GM18499 (cell line): ENCODE data around the gene FAM241A.
"Not testable (repeated sequence)": the region's sequence is repeated elsewhere in the genome, so short reads cannot be mapped to it uniquely, and the experiment has no call there.

ENCODE experiments used
- ATAC-seq: cut with Tn5 transposase; IDR thresholded peaks from one replicate; pipeline ENCODE4 v1.9.1; 2021; ENCODE audit warnings: moderate number of reproducible peaks; ENCODE audit not compliant: insufficient read depth, unreplicated experiment

FAM241A gene

DNA sequence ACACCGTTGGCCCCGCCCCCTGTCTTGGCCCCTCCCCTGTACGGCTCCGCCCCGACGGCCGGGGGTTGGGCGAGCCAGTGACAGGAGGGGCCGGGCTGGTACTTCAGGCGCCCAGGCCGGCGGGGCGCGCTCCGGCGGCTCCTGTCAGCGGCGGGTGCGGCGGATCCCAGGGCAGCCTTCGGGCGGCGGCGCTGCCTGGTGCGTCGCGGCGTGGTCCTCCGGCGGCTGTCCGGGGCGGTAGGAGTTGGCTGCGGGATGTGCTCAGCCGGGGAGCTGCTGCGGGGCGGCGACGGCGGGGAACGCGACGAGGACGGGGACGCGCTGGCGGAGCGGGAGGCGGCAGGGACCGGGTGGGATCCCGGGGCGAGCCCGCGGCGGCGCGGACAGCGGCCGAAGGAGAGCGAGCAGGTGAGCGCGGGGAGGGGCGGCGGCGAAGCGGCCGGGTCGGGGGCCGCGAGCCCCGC, at the start of gene FAM241A:
Gene FAM241A, plus strand, starts transcription at position 129 of the 464 bp plus-strand sequence. Its CDS starts 127 bp downstream, at position 256.
- ATAC-seq, result peak; percentile 36

DNA sequence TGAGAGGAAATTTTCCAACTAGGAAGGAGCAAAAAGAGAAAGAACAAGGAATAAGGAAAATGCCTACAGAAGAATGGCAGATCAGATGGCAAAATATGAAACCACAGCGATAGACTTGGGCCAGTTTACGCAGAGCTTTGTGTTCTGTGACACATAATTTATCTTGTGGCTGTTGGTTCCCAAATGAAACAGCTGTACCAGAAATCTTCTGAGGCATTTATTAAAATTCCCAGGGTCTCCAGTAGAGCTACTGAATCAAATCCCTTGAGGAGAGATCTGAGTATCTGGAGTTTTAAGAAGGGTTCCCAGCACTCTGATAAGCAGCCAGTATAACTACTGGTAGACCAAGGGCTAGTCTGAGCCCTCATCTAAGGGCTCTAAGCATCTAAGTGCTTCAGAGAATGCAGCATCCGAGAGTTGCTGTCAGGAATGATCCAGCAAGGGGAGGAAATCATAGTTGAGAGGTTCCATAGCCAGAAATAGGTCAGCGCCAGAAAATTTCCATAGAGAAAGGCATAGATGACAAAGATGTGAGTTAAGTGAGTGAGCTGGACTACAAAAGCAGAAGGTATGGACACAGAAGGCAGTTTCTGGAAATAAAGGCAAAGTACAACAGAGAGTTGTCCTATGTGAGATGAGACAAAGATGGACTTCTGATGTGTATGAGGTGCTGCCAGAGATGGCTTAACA, 46.3 kb upstream of the FAM241A start:
- ATAC-seq, result no peak

GRCh38 chr4:112099701-112100297, 45.5 kb upstream of the FAM241A start:
- peak; percentile 71 for ATAC-seq

GRCh38 chr4:112102875-112103370, 42.3 kb upstream of the FAM241A start:
- no peak for ATAC-seq

GRCh38 chr4:112105201-112105969, 39.9 kb upstream of the FAM241A start:
- ATAC-seq, result no peak

- peak; percentile 57 for ATAC-seq
These were observed 35.7 kb upstream of the FAM241A start for GRCh38 chr4:112109360-112110058.

GRCh38 chr4:112110059-112110425, 35.2 kb upstream of the FAM241A start:
- ATAC-seq, result no peak

- ATAC-seq, result no peak
These were observed 33.9 kb upstream of the FAM241A start for GRCh38 chr4:112111306-112111705.

GRCh38 chr4:112112095-112112494, 33.2 kb upstream of the FAM241A start:
- ATAC-seq, result not testable (repeated sequence)

DNA sequence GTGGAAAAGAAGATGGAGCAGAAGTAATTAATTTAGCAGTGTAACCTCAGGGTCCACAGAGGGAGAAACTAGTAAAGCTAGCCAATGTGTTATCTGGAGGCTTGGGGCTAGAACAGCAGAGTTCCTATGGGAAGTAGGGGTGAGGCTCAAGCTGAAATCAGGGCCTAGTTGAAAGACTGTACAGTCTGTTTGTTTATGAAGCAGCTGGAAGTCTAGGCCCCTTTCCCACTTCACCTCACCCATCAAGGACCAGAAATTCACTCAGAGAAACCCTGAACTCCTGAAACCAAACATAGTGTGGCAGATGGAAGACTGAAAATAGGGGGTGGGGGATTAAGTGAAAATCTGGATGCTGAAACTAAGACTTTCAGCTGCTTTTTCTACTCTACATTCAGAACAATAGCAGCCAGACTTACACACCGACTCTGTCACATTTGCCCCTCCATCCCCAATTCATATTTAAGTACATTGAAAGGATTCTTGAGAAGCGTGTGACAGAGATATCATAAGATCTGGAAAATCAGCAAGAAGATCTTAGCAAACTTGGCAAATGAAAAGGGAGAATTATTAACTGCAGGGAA, 32.6 kb upstream of the FAM241A start:
- no peak for ATAC-seq

DNA sequence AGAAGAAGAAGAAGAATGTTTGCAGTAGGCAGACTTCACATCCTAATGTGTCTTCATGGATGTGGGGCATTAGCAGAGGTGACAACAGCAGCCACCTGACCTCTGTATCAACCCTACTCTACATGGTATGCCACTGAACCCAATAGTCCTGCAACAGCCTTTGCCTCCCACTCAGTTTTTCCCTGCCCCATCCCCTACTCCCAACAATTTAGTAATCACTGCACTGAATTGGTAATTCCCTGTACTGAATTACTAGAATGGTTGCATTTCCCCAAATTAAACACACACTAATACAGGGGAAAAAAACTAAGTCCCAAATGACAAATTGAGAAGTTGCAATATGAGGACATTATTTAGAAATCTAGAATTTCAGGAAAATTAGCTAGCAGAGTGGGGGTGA, 31.4 kb upstream of the FAM241A start:
- no peak for ATAC-seq

- ATAC-seq, result no peak
These were observed 30.8 kb upstream of the FAM241A start for GRCh38 chr4:112114452-112114851.

DNA sequence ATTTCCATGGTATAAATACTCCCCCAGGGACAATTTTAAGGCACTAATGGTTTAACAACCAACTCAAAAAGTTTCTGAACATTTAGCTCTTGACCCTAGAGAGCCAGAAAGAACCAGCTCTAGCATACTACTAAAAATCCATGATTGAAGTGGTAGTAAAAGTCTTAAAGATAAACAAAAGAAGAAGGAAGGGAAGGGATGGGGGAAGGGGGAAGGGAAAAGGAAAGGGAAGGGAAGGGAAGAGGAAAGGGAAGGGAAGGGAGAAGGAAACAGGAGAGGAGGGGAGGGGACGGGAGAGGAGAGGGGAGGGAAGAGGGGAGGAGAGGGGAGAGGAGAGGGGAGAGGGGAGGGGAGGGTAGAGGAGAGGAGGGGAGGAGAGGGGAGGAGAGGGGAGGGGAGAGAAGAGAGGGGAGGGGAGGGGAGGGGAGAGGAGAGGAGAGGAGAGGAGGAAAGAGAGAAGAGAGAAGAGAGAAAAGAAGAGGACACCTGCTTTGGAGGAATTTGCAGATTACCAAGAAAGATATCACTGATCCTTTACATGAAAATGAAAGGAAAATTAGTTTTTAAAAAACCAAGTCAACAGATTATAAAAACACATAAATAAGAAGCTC, 26.4 kb upstream of the FAM241A start:
- ATAC-seq, result no peak

DNA sequence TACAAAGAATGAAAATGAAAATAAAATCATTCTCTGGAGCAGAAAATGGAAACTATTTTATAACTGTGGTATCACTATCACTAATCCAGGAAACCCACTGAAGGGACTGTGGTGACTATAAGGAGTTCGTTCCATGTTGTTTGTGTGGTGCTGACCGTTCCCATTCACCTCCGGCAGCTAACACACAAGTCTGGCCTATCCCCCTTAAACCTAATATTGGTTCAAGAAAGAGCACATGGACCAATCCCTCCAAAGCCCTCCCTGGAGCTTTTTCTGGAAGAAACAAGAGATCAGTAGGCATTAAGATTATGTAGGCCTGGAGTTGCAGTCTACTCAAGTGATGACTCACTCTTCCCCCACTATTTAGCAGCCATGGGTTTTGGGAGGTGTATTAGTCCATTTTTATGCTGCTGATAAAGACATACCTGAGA, 25.9 kb upstream of the FAM241A start:
- ATAC-seq, result peak; percentile 78

DNA sequence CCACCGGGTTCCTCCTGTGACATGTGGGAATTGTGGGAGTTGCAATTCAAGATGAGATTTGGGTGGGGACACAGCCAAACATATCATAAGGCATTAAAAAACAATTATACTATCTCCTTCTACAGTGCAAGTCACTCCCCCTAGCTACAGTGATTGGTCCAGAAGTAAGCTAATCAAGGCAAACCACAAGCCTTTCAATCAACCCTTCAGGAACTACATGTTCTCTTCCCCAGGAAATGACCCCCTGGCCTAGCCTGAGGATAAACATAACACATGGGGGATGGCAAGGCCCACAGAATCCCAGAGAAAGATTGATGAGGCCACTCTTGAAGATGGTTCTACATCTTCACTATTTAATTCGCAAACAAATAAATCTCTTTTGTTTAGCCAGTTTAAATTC, 25.2 kb upstream of the FAM241A start:
- no peak for ATAC-seq

- ATAC-seq, result no peak
These were observed 19.8 kb upstream of the FAM241A start for GRCh38 chr4:112125416-112125815.

- ATAC-seq, result no peak
These were observed 18.1 kb upstream of the FAM241A start for GRCh38 chr4:112127048-112127637.

DNA sequence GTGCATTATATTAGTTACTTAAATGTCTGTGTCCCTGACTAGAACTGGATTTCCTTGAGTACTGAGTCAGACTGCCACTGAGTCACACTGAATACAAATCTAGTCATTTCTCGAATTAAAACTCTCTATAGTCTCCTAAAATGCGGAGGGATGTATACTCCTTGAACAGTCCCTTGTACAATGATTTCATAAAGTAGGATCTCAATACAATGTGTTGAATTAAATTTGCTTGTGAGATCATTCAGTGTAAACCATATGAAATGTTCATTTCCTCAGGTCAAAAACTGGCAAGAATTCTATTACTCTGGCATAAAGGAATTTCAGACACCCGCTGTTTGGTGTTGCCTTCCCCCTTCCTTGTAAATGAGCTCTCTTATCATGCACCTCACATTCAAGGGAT, 17.5 kb upstream of the FAM241A start:
- ATAC-seq, result no peak

- no peak for ATAC-seq
These were observed 16.8 kb upstream of the FAM241A start for GRCh38 chr4:112128452-112128851.
